Muscle layer of colon (tissue), 2 donors: ENCODE data around the gene EHBP1L1.
A peak's percentile ranks its signal among the peaks of the same experiment; 100 is the strongest.

Experiments
- H3K27ac ChIP-seq: one replicate; pipeline ENCODE4 v1.7.0; 2013; ENCODE audit warnings: low read depth, mild to moderate bottlenecking, low read length, moderate library complexity
- H3K27me3 ChIP-seq, 2 donors: one replicate each; pipeline ENCODE4 v1.7.0; 2013; ENCODE audit warnings: low read length in 2 of 2, mild to moderate bottlenecking in 2 of 2; ENCODE audit not compliant: insufficient read depth in 2 of 2, control insufficient read depth in 1 of 2
- H3K36me3 ChIP-seq: one replicate; pipeline ENCODE4 v1.7.0; 2013; ENCODE audit warnings: mild to moderate bottlenecking, low read length; ENCODE audit not compliant: insufficient read depth
- H3K4me1 ChIP-seq: one replicate; pipeline ENCODE4 v1.7.0; 2013; ENCODE audit warnings: mild to moderate bottlenecking, low read length; ENCODE audit not compliant: insufficient read depth
- H3K4me3 ChIP-seq, 2 donors: one replicate each; pipeline ENCODE4 v1.7.0; 2013; ENCODE audit warnings: low read length in 2 of 2, low read depth in 1 of 2, mild to moderate bottlenecking in 1 of 2, moderate library complexity in 1 of 2
- H3K9ac ChIP-seq: one replicate; pipeline ENCODE4 v1.7.0; 2013; ENCODE audit warnings: low read length
- H3K9me3 ChIP-seq: one replicate; pipeline ENCODE4 v1.7.0; 2013; ENCODE audit warnings: mild to moderate bottlenecking, low read length
- donor health status: abdominal sarcoma.
- donor health status: Adenocarcinoma of cecum.

The EHBP1L1 gene

GRCh38 chr11:65584723-65585171 lies 8.9 kb downstream of the EHBP1L1 start:
- Histone ChIP-seq H3K9ac (no peak overlapping the region), H3K4me1 (peaks cover 43% of the 10 kb centered on the region), H3K4me3 (no peak overlapping the region), H3K36me3 (peaks cover 64% of the 10 kb centered on the region), H3K27ac (no peak overlapping the region), H3K9me3 (no peaks in the 10 kb centered on the region), H3K27me3 (no peaks in the 10 kb centered on the region)

GRCh38 chr11:65585396-65586246 lies 9.8 kb downstream of the EHBP1L1 start:
- H3K27ac ChIP-seq, result peak overlapping the region; percentile 21
- H3K36me3 ChIP-seq, result peaks cover 64% of the 10 kb centered on the region
- no peaks in the 10 kb centered on the region for H3K9me3 ChIP-seq
- no peak overlapping the region for H3K9ac ChIP-seq
- H3K4me3 ChIP-seq, result no peak overlapping the region
- H3K4me1 ChIP-seq, result peaks cover 43% of the 10 kb centered on the region
- H3K27me3 ChIP-seq, result no peaks in the 10 kb centered on the region

GRCh38 chr11:65586247-65586630 lies 10.4 kb downstream of the EHBP1L1 start:
- Histone ChIP-seq H3K4me1 (peaks cover 43% of the 10 kb centered on the region), H3K4me3 (no peak overlapping the region), H3K36me3 (peaks cover 61% of the 10 kb centered on the region), H3K27ac (peak overlapping the region; percentile 48), H3K9ac (no peak overlapping the region), H3K27me3 (no peaks in the 10 kb centered on the region), H3K9me3 (no peaks in the 10 kb centered on the region)

GRCh38 chr11:65586676-65587075 lies 10.8 kb downstream of the EHBP1L1 start:
- Histone ChIP-seq H3K9ac (no peak overlapping the region), H3K36me3 (peaks cover 59% of the 10 kb centered on the region), H3K27ac (peak overlapping the region; percentile 48), H3K9me3 (no peaks in the 10 kb centered on the region), H3K4me1 (peaks cover 43% of the 10 kb centered on the region), H3K4me3 (no peak overlapping the region), H3K27me3 (no peaks in the 10 kb centered on the region)

- peaks cover 51% of the 10 kb centered on the region for H3K4me1 ChIP-seq
- H3K27me3 ChIP-seq, result no peaks in the 10 kb centered on the region
- H3K36me3 ChIP-seq, result peaks cover 41% of the 10 kb centered on the region
- H3K27ac ChIP-seq, result peak overlapping the region; percentile 48
- H3K4me3 ChIP-seq, result no peak overlapping the region
- H3K9me3 ChIP-seq, result no peaks in the 10 kb centered on the region
- H3K9ac ChIP-seq, result peak overlapping the region; percentile 13
Measured at GRCh38 chr11:65588199-65589054, 12.6 kb downstream of the EHBP1L1 start.

- H3K27ac ChIP-seq, result no peak overlapping the region
- peaks cover 29% of the 10 kb centered on the region for H3K36me3 ChIP-seq
- H3K9me3 ChIP-seq, result no peaks in the 10 kb centered on the region
- no peak overlapping the region for H3K9ac ChIP-seq
- peaks cover 54% of the 10 kb centered on the region for H3K4me1 ChIP-seq
- H3K27me3 ChIP-seq, result no peaks in the 10 kb centered on the region
- H3K4me3 ChIP-seq, result no peak overlapping the region
Measured at GRCh38 chr11:65589444-65590239, 13.8 kb downstream of the EHBP1L1 start.

- Histone ChIP-seq H3K27ac (no peak overlapping the region), H3K27me3 (no peaks in the 10 kb centered on the region), H3K4me1 (peaks cover 55% of the 10 kb centered on the region), H3K4me3 (no peak overlapping the region), H3K9ac (no peak overlapping the region), H3K36me3 (peaks cover 27% of the 10 kb centered on the region), H3K9me3 (no peaks in the 10 kb centered on the region)
Measured at GRCh38 chr11:65590240-65590738, 14.4 kb downstream of the EHBP1L1 start.

GRCh38 chr11:65591939-65592857 lies 16.3 kb downstream of the EHBP1L1 start:
- Histone ChIP-seq H3K9me3 (no peaks in the 10 kb centered on the region), H3K27me3 (no peaks in the 10 kb centered on the region), H3K9ac (no peak overlapping the region), H3K27ac (peak overlapping the region; percentile 60), H3K4me3 (no peak overlapping the region), H3K4me1 (peaks cover 38% of the 10 kb centered on the region), H3K36me3 (peaks cover 16% of the 10 kb centered on the region)

- Histone ChIP-seq H3K27me3 (no peaks in the 10 kb centered on the region), H3K9me3 (no peaks in the 10 kb centered on the region), H3K27ac (peak overlapping the region; percentile 60), H3K9ac (no peak overlapping the region), H3K36me3 (peaks cover 23% of the 10 kb centered on the region), H3K4me1 (peaks cover 30% of the 10 kb centered on the region), H3K4me3 (no peak overlapping the region)
Measured at GRCh38 chr11:65592858-65593517, 17.1 kb downstream of the EHBP1L1 start.
